Measurements from ENCODE around the gene HECW1.

The HECW1 gene

GRCh38 chr7:43164757-43165156 is 52.3 kb downstream of the HECW1 start:
- POLR2A ChIA-PET: no interaction called here
- CTCF ChIA-PET: no interaction called here
- H3K4me3 ChIP-seq (ENCODE audit: low read depth, low read length): no peak overlapping the region
- peak; percentile 93 for DNase-seq (ENCODE audit: low read depth, low spot score)
- no peak for TF ChIP-seq CTCF (IDR thresholded peaks at IDR 0.05; ENCODE audit: insufficient read depth, low read length, missing control alignments)

- POLR2A ChIA-PET: no interaction called here
- no peak for TF ChIP-seq CTCF (IDR thresholded peaks at IDR 0.05; ENCODE audit: insufficient read depth, low read length, missing control alignments)
- CTCF ChIA-PET: interaction anchor here (1.6 to 1.9 kb wide), 2 partner anchors 11 to 225 kb away, joined by 5 read pairs; no protein-coding TSS in a partner anchor
Observed at GRCh38 chr7:43166686-43167085, 54.2 kb downstream of the HECW1 start.

GRCh38 chr7:43169076-43169475 is 56.6 kb downstream of the HECW1 start:
- no peak overlapping the region for H3K4me3 ChIP-seq (ENCODE audit: low read depth, low read length)
- TF ChIP-seq CTCF (IDR thresholded peaks at IDR 0.05; ENCODE audit: insufficient read depth, low read length, missing control alignments): no peak
- ChIA-PET CTCF (no interaction called here), POLR2A (no interaction called here)
- no peak for DNase-seq (ENCODE audit: low read depth, low spot score)

More at GRCh38 chr7:43166686-43167085, 54.2 kb downstream of the HECW1 start:
- no peak for DNase-seq (ENCODE audit: low read depth, low spot score)
- H3K4me3 ChIP-seq (ENCODE audit: low read depth, low read length): no peak overlapping the region

- no peak for DNase-seq (ENCODE audit: low read depth, low spot score)
- TF ChIP-seq CTCF (IDR thresholded peaks at IDR 0.05; ENCODE audit: insufficient read depth, low read length, missing control alignments): no peak
- ChIA-PET POLR2A (no interaction called here), CTCF (no interaction called here)
- H3K4me3 ChIP-seq (ENCODE audit: low read depth, low read length): no peak overlapping the region
Observed at GRCh38 chr7:43170571-43170970, 58.1 kb downstream of the HECW1 start.

GRCh38 chr7:43175570-43176200 is 63.2 kb downstream of the HECW1 start:
- ChIA-PET POLR2A (no interaction called here), CTCF (interaction anchor here (1.3 kb wide), 1 partner anchor 38 kb away, joined by 3 read pairs; no protein-coding TSS in a partner anchor)
- no peak overlapping the region for H3K4me3 ChIP-seq (ENCODE audit: low read depth, low read length)
- TF ChIP-seq CTCF (IDR thresholded peaks at IDR 0.05; ENCODE audit: insufficient read depth, low read length, missing control alignments): no peak
- no peak for DNase-seq (ENCODE audit: low read depth, low spot score)

- TF ChIP-seq CTCF (IDR thresholded peaks at IDR 0.05; ENCODE audit: insufficient read depth, low read length, missing control alignments): no peak
- ChIA-PET CTCF (no interaction called here), POLR2A (no interaction called here)
- H3K4me3 ChIP-seq (ENCODE audit: low read depth, low read length): no peak overlapping the region
- no peak for DNase-seq (ENCODE audit: low read depth, low spot score)
Observed at GRCh38 chr7:43179393-43179792, 66.9 kb downstream of the HECW1 start.
